GM12864 (cell line): ENCODE measurements around the gene GBP6.
"Not testable (repeated sequence)": the region's sequence is repeated elsewhere in the genome, so short reads cannot be mapped to it uniquely, and the experiment has no call there.

Experiments
- DNase-seq: peaks from one replicate; pipeline ENCODE4 v3.0.0-alpha.2; 2011; ENCODE audit warnings: low read depth
- H3K4me3 ChIP-seq: 2 replicates; pipeline ENCODE4 v1.5.1; 2011; ENCODE audit warnings: mild to moderate bottlenecking, low read depth, low read length, control low read depth
- TF ChIP-seq, protein P1 (sequence below): IDR thresholded peaks from 2 replicates; pipeline ENCODE4 v1.5.1; 2011; ENCODE audit warnings: low read depth, mild to moderate bottlenecking, moderate library complexity, low read length, control low read depth, inconsistent platforms; ENCODE audit errors: missing control alignments

GBP6 gene

DNA sequence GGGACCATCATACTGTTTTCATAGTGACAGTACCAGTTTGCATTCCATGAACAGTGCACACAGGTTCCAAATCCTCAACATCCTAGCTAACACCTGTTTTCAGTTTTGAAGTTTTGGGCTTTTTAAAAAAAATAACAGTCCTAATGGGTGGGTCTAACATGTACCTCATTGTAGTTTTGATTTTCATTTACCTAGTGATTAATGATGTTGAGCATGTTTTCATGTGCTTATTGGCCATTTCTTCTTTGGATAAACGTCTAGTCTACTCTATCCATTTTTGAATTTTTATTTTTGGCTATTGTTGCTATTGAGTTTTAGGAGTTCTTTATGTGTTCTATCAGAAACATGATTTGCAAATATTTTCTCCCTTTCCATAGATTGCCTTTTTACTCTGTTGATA is 3.4 kb downstream of the GBP6 start:
- H3K4me3 ChIP-seq, result no peak overlapping the region
- DNase-seq, result no peak
- TF ChIP-seq, protein P1, sequence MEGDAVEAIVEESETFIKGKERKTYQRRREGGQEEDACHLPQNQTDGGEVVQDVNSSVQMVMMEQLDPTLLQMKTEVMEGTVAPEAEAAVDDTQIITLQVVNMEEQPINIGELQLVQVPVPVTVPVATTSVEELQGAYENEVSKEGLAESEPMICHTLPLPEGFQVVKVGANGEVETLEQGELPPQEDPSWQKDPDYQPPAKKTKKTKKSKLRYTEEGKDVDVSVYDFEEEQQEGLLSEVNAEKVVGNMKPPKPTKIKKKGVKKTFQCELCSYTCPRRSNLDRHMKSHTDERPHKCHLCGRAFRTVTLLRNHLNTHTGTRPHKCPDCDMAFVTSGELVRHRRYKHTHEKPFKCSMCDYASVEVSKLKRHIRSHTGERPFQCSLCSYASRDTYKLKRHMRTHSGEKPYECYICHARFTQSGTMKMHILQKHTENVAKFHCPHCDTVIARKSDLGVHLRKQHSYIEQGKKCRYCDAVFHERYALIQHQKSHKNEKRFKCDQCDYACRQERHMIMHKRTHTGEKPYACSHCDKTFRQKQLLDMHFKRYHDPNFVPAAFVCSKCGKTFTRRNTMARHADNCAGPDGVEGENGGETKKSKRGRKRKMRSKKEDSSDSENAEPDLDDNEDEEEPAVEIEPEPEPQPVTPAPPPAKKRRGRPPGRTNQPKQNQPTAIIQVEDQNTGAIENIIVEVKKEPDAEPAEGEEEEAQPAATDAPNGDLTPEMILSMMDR, result no peak

DNA sequence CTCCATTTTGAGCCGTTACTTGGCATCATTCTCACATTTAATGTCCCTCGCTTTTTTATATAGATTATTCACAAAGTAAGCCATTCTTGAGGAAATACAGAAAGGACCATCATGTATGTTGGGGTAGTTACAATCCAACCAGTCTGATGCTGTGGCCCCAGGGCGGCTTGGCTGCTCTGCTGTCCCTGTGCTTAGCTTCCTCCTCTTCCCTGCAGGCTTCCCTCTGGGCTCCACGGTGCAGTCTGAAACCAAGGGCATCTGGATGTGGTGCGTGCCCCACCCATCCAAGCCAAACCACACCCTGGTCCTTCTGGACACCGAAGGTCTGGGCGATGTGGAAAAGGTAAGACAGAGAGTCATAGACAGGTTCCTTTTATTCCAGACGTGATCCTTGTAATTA is 5.5 kb downstream of the GBP6 start:
- TF ChIP-seq, protein P1, result no peak
- DNase-seq, result no peak
- H3K4me3 ChIP-seq, result no peak overlapping the region

DNA sequence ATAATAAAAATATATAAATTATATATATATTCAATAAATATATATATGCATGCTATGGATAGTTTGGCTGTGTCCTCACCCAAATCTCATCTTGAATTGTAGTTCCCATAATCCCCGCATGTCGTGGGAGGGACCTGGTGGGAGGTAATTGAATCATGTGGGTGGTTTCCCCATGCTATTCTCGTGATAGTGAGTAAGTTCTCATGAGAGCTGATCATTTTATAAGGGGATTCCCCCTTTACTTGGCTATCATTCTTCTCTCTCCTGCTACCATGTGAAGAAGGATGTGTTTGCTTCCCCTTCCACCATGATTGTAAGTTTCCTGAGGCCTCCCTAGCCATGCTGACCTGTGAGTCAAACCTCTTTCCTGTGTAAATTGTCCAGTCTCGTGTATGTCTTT is 10.0 kb downstream of the GBP6 start:
- H3K4me3 ChIP-seq, DNase-seq: not testable (repeated sequence)

DNA sequence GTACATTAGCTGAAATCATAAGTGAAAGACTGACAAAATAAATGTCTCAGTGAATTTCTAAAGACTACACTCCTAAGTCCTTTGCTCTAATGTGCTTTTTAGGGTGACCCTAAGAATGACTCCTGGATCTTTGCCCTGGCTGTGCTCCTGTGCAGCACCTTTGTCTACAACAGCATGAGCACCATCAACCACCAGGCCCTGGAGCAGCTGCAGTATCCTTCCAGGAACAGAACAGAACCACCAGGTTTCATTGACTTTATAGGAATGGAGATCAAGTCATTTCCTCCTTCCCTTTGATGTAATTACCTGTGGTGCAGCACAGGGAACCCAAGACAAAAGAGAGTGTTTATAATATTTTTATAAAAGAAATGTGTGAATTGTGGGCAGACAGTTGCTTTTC is 14.1 kb downstream of the GBP6 start:
- no peak for DNase-seq
- TF ChIP-seq, protein P1, result no peak
- no peak overlapping the region for H3K4me3 ChIP-seq

DNA sequence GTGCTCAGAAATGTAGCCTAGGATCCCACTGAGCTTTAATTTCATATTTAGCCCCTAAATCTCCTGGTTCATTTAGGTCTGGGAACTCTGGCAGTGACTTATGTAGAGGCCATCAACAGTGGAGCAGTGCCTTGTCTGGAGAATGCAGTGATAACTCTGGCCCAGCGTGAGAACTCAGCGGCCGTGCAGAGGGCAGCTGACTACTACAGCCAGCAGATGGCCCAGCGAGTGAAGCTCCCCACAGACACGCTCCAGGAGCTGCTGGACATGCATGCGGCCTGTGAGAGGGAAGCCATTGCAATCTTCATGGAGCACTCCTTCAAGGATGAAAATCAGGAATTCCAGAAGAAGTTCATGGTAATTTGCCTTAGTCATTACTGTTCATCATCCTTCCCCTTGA is 17.8 kb downstream of the GBP6 start:
- no peak for DNase-seq
- no peak overlapping the region for H3K4me3 ChIP-seq
- TF ChIP-seq, protein P1, result no peak

DNA sequence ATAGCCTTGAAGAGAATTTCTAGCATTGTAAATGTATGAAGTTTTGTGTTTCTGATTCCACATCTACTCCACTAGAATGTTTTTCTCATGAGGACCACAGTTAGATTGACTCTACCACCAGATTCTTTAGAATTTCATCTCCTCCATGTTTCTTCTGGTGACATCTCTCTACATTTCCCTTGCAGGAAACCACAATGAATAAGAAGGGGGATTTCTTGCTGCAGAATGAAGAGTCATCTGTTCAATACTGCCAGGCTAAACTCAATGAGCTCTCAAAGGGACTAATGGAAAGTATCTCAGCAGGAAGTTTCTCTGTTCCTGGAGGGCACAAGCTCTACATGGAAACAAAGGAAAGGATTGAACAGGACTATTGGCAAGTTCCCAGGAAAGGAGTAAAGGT is 18.6 kb downstream of the GBP6 start:
- no peak for DNase-seq
- TF ChIP-seq, protein P1, result no peak
- H3K4me3 ChIP-seq, result no peak overlapping the region

DNA sequence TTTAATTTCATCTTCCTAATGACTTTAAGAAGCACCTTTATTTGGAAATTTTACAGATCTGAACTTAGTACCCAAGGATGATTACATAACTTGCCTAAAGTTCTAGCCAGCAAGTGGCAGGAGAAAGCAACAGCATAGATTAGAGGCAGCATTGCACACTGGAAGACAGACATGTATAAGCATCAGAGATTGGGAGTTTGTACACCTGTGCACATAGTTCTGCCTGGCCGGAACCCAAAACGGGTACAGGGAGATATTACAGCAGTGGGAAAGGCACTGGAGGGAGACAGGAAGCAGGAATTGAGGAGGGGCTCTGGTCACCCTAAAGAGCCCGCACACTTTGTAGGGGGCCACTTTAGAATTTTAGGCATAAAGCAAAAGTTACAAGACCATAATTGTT is 19.3 kb downstream of the GBP6 start:
- TF ChIP-seq, protein P1, result no peak
- no peak overlapping the region for H3K4me3 ChIP-seq
- DNase-seq, result no peak

DNA sequence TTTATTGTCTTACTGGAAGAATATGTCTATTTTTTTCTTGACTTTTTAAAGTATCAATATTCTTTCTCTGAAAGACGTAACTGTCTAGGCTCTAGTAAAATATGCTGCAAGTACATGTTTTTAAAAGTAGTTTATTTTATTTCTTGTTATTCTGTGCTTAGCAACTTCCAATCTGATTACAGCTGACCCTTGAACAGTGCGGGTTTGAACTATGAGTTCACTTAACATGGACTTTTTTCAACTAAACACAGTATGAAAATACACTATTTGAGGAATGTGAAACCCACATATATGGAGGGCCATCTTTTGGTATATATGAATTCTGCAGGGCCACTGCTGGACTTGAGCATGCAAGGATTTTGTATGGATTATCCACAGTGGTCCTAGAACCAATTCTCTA is 26.8 kb downstream of the GBP6 start:
- no peak overlapping the region for H3K4me3 ChIP-seq
- TF ChIP-seq, protein P1, result no peak
- DNase-seq, result no peak
